SU-DHL-6 (cell line): ENCODE results near the gene PARL.

ENCODE experiments used
- EZH2phosphoT487 ChIP-seq: fragments of 200-600 bp; sonication (generic), shearing (Covaris generic); conservative IDR thresholded peaks from 2 replicates; pipeline ENCODE4 v1.6.1; 2018; ENCODE audit warnings: mild to moderate bottlenecking, antibody characterized with exemption, low read length, moderate library complexity, mixed read lengths
- TF ChIP-seq, protein P1 (sequence below): fragments of 200-600 bp; sonication (generic); IDR thresholded peaks from one replicate; pipeline ENCODE4 v1.5.1; 2017; ENCODE audit warnings: antibody characterized with exemption, mild to moderate bottlenecking, low read length, moderate library complexity; ENCODE audit not compliant: insufficient read depth, poor library complexity, severe bottlenecking

DNA sequence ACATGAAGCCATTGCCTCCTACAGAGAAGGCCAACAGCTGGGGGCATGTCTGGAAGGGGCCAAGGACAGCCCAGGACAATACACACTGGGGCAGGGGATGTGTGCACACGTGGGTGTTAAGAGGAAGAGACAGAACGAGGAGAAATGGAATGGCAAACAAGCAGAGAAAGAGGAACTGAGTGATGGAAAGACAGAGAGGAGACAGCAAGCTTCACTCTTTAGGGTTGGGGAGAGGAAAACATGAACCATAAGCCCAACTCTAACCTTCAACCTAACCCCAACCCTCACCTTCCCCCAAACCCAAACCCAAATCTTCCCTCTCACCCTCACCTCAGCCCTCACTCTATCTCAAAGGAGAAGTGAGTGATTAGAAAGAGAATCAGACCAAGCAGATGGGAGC, 11.9 kb upstream of the PARL start:
- TF ChIP-seq, protein P1, sequence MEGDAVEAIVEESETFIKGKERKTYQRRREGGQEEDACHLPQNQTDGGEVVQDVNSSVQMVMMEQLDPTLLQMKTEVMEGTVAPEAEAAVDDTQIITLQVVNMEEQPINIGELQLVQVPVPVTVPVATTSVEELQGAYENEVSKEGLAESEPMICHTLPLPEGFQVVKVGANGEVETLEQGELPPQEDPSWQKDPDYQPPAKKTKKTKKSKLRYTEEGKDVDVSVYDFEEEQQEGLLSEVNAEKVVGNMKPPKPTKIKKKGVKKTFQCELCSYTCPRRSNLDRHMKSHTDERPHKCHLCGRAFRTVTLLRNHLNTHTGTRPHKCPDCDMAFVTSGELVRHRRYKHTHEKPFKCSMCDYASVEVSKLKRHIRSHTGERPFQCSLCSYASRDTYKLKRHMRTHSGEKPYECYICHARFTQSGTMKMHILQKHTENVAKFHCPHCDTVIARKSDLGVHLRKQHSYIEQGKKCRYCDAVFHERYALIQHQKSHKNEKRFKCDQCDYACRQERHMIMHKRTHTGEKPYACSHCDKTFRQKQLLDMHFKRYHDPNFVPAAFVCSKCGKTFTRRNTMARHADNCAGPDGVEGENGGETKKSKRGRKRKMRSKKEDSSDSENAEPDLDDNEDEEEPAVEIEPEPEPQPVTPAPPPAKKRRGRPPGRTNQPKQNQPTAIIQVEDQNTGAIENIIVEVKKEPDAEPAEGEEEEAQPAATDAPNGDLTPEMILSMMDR = no peak
- TF ChIP-seq EZH2phosphoT487 = no peak
